Thyroid gland (tissue), 4 donors: ENCODE measurements around the gene C15orf61.

Source experiments
- POLR2A ChIP-seq, 2 donors: fragments of 450-650 bp; IDR thresholded peaks; one replicate each; pipeline ENCODE4 v1.6.1; 2017; ENCODE audit warnings: antibody characterized with exemption in 2 of 2, mild to moderate bottlenecking in 2 of 2, moderate library complexity in 1 of 2
- TF ChIP-seq, protein P1 (sequence below), 6 experiments: fragments of 200-600 bp in 3 of 6; fragments of 450-650 bp in 3 of 6; sonication (generic) in 3 of 6; IDR thresholded peaks; one replicate each; pipeline ENCODE4 v1.5.1; 2016 to 2019; ENCODE audit warnings: antibody characterized with exemption in 6 of 6, mild to moderate bottlenecking in 2 of 6, inconsistent platforms in 1 of 6, moderate library complexity in 1 of 6

DNA sequence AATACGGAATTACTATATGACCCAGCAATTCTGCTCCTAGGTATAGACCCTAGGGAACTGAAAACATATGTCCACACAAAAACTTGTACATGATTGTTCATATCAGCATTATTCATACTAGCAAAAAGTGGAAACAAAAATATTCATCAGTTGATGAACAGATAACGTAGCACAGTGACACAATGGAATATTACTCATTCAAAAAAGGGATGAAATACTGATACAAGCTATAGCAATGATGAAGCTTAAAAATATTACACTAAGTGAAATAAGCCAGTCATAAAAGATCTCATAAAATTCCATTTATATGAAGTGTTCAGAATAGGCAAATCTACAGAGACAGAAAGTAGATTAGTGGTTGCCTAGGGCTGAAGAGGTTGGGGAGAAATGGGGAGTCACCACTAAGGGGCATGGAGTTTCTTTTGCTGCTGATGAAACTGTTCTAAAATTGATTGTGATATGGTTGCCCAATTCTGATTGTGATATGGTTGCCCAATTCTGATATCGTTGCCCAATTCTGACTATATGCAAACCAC, 10.5 kb downstream of the C15orf61 start:
- TF ChIP-seq, protein P1, sequence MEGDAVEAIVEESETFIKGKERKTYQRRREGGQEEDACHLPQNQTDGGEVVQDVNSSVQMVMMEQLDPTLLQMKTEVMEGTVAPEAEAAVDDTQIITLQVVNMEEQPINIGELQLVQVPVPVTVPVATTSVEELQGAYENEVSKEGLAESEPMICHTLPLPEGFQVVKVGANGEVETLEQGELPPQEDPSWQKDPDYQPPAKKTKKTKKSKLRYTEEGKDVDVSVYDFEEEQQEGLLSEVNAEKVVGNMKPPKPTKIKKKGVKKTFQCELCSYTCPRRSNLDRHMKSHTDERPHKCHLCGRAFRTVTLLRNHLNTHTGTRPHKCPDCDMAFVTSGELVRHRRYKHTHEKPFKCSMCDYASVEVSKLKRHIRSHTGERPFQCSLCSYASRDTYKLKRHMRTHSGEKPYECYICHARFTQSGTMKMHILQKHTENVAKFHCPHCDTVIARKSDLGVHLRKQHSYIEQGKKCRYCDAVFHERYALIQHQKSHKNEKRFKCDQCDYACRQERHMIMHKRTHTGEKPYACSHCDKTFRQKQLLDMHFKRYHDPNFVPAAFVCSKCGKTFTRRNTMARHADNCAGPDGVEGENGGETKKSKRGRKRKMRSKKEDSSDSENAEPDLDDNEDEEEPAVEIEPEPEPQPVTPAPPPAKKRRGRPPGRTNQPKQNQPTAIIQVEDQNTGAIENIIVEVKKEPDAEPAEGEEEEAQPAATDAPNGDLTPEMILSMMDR (IDR thresholded peaks at IDR 0.05): no peak
- no peak for TF ChIP-seq POLR2A (IDR thresholded peaks at IDR 0.05)
